ENCODE results near the gene TNS1. TPM values are rescaled to one million over a fixed set of nuclear protein-coding genes. Genes with fewer than 3 reads are reported as not detected.

Gene TNS1
- total RNA-seq, 2 donors from 2014 or later: 0.29 to 2.1 TPM

DNA sequence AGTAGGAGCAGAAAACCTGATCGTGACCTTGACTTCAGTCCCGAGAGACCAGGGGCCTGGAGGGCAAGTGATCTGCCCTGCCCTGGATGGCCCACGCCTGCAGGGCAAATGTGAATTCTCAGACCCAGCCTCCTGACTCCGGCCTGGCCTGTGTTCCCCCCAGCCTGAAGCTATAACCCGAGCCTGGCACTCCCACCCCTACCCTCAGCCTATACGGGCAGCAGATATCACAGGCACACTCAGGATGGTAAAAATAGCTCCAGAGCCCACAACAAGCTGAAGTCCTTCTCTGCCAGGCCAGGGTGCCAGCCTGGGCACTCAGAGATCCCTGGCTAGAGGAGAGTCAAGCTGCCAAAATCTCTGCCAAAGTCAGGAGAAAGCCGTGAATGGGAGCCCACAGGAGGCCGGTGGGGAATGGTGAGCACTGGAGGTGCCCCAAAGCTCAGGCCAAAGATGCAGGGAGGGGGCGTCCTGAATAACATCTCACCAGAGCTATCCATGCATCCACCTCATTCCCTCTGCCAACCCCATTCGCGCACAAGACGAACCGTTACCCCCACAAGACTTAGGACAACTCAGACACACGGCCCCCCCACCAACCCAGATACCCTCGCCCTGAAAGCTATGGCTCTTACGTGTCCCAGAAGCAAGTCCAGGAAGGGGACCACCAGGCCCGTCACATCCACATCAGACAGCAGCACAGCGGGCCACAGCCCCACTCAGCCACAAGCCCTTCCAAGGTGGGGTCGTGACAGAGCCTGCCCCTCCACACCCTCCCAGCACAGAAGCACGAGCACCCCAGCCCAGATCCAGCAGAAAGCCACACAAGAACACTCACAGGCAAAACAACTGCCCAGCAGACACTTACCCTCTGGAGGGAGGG is 144.9 kb downstream of the TNS1 start:
- H3K27ac Mint-ChIP-seq: no peak overlapping the region

DNA sequence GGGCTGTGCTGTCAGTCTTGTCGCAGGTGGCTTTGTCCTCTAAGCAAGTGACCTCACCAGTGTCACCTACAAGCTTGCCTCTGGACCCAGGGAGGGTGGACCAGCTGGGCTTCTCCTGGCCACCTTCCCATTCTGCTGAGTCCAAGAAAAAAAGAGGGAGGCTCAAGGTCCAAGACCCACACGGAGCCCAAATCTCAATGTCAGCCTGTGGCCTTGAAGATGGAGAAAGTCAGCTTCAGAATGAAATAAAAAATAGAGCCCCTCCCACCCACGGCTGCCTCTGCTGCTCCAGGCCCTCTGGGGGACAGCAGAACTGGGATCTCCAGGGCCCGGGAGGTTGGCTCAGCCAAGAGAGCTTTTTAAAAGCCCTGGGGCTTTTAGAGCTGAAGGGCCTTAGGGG is 145.9 kb downstream of the TNS1 start:
- Mint-ChIP-seq H3K27ac (no peak overlapping the region), H3K9me3 (no peaks in the 10 kb centered on the region), H3K4me1 (ENCODE audit: low read depth in 2 of 2) (no peaks in the 10 kb centered on the region), H3K4me3 (no peak overlapping the region), H3K27me3 (peaks cover 0 to 12% of the 10 kb centered on the region in 2 donors), H3K36me3 (no peaks in the 10 kb centered on the region)
- DNase-seq (ENCODE audit: low spot score) (no peak), ATAC-seq (no peak)

More for the DNA sequence above, 144.9 kb downstream of the TNS1 start:
- peaks cover 0 to 13% of the 10 kb centered on the region in 2 donors for H3K27me3 Mint-ChIP-seq
- no peak for DNase-seq (ENCODE audit: low spot score)
- no peak overlapping the region for H3K4me3 Mint-ChIP-seq
- ATAC-seq: no peak
- H3K9me3 Mint-ChIP-seq: no peaks in the 10 kb centered on the region
- H3K36me3 Mint-ChIP-seq: no peaks in the 10 kb centered on the region
- no peaks in the 10 kb centered on the region for H3K4me1 Mint-ChIP-seq (ENCODE audit: low read depth in 2 of 2)

DNA sequence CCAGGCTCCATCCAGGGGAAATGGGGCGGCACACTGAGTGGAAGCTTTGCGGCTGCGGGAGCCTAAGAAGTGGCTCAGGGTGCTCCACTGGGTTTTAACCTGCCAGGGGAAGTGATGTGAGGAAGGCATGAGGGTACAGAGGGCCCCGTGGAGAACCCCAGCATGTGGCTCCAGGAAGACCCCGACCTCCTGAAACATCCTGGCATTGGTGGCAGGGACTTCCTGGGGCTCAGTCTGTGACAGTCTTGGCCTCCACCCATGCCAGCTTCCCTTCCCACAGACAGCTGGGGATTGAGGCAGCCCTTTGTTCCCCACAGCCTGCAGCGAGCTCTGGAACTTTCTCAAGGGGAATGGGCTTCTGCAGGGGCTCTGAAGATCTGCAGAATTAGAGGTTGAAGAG is 146.6 kb downstream of the TNS1 start:
- H3K9me3 Mint-ChIP-seq: no peaks in the 10 kb centered on the region
- H3K4me3 Mint-ChIP-seq: no peak overlapping the region
- no peaks in the 10 kb centered on the region for H3K36me3 Mint-ChIP-seq
- peaks cover 0 to 12% of the 10 kb centered on the region in 2 donors for H3K27me3 Mint-ChIP-seq
- no peak for DNase-seq (ENCODE audit: low spot score)
- no peak for ATAC-seq
- H3K27ac Mint-ChIP-seq: no peak overlapping the region
- H3K4me1 Mint-ChIP-seq (ENCODE audit: low read depth in 2 of 2): no peaks in the 10 kb centered on the region

DNA sequence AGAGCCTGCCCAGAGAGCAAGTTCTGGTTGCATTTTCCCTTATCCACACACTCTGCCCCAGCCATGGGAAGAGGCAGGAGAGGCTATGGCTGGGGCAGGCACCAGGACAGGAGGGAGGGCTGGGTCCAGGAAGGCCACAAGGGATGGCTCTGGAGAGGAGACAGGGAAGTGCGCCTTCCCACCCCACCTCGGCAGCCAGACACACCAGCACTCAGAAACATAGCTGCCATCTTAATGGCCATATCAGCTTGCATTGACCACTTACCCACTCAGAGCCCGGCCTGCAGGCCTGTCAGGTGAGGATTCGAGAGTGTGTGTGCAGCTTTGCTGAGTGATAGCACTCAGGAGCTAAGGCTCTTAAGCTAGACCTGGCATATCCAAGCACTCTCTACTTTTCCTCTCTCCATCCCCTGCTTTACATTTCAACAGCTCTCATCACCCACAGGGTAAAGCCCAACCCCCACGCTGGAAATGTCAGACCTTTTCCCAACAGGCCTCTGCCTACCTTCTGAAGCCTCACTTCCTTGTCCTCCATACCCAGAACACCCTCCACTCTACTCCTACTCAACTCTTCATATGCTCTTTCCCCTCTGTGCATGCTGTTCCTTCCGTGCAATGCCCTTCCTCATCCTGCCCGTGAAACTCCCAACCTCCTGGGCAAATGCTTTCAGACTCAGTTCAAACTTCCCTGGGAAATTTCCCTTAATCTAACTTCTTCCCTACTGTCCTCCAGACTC is 147.9 kb downstream of the TNS1 start:
- Mint-ChIP-seq H3K27ac (no peak overlapping the region), H3K9me3 (no peaks in the 10 kb centered on the region), H3K4me1 (ENCODE audit: low read depth in 2 of 2) (no peaks in the 10 kb centered on the region), H3K27me3 (peaks cover 3 to 21% of the 10 kb centered on the region in 2 donors), H3K4me3 (no peak overlapping the region), H3K36me3 (no peaks in the 10 kb centered on the region)
- ATAC-seq: no peak
- no peak for DNase-seq (ENCODE audit: low spot score)

DNA sequence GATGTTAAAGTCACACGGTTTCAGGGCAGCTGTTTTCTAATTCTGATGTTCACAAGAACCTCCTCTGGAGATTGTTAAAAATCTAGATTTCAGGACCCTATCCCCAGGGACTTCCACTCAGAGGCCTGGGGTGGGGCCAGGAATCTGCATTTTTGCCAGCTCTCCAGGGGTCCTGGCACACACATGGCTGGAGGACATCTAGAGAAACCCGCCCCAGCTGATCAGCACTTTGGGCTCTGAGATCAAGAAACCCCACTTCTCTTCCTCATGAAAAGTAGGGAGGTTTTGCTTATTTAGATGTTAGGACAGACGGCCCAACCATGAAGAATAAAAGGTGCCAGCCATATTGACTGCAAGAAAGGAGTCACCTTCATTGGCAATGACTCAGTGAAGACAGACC is 148.8 kb downstream of the TNS1 start:
- ATAC-seq (no peak), DNase-seq (ENCODE audit: low spot score) (no peak)
- no peaks in the 10 kb centered on the region for H3K9me3 Mint-ChIP-seq
- H3K36me3 Mint-ChIP-seq: no peaks in the 10 kb centered on the region
- H3K4me3 Mint-ChIP-seq: no peak overlapping the region
- H3K27ac Mint-ChIP-seq: no peak overlapping the region
- H3K27me3 Mint-ChIP-seq: peaks cover 3 to 21% of the 10 kb centered on the region in 2 donors
- no peaks in the 10 kb centered on the region for H3K4me1 Mint-ChIP-seq (ENCODE audit: low read depth in 2 of 2)

DNA sequence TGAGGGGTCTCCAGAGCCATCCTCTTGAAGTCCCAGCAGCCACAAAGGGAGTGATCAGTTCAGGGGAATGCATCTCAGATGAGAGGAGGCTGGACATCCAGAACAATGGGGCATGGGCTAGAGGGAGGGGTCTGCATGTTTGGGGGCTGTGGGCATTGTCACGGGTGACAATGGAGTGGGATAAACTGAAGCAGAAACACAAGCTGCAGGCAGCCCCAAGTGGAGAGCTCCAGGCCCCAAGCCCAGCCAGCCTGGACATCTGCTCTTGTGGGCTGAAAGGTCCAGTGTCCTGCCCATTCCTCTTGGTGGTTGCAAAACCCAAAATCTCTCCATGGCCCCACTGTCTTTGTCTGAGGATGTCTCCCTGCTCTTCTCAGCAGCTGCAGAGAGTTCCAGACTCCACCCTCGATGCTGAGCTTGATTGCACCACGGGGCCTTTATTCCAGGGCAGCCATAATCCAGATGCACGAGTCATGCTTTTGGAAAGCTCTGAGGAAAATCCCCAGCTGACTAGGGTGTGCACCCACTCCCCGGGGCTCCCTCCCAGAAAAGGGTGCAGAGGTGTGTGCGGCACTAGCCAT is 149.4 kb downstream of the TNS1 start:
- no peak for DNase-seq (ENCODE audit: low spot score)
- ATAC-seq: no peak
- Mint-ChIP-seq H3K27ac (no peak overlapping the region), H3K4me1 (ENCODE audit: low read depth in 2 of 2) (no peaks in the 10 kb centered on the region), H3K27me3 (peaks cover 3 to 21% of the 10 kb centered on the region in 2 donors), H3K4me3 (no peak overlapping the region), H3K9me3 (no peaks in the 10 kb centered on the region), H3K36me3 (no peaks in the 10 kb centered on the region)

DNA sequence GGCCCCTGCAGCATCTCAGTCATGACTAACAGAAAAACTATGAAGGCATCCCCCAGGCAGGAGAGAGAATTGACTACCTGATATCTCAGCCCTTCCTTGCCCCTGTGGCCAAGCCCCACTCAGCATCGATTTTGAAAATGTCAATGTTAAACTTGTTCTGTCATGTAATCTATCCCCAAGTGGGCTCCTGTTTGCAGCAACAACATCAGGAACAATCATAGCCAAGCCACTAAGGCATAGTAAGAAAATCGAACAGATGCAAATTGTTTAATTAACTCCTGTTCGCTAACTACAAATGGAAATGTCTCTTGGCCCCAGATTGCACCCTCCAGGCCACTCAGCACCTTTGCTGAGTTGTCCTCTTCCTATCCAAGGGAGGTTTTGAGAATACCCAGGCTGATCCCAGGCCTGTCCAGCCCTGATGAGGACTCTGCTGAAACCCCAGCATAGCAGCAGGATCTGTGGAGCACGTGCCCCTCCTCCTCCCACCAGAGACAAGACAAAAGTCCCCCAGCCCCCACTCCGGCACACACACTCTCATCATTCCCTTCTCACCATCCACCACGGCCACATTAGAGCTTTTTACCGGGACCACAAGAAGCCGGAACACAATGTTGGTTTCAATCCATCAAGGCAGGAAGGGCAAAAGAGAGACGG is 150.1 kb downstream of the TNS1 start:
- H3K4me3 Mint-ChIP-seq: no peak overlapping the region
- H3K27me3 Mint-ChIP-seq: peaks cover 3 to 21% of the 10 kb centered on the region in 2 donors
- H3K27ac Mint-ChIP-seq: no peak overlapping the region
- H3K4me1 Mint-ChIP-seq (ENCODE audit: low read depth in 2 of 2): no peaks in the 10 kb centered on the region
- no peaks in the 10 kb centered on the region for H3K9me3 Mint-ChIP-seq
- DNase-seq (ENCODE audit: low spot score): no peak
- no peaks in the 10 kb centered on the region for H3K36me3 Mint-ChIP-seq
- no peak for ATAC-seq

DNA sequence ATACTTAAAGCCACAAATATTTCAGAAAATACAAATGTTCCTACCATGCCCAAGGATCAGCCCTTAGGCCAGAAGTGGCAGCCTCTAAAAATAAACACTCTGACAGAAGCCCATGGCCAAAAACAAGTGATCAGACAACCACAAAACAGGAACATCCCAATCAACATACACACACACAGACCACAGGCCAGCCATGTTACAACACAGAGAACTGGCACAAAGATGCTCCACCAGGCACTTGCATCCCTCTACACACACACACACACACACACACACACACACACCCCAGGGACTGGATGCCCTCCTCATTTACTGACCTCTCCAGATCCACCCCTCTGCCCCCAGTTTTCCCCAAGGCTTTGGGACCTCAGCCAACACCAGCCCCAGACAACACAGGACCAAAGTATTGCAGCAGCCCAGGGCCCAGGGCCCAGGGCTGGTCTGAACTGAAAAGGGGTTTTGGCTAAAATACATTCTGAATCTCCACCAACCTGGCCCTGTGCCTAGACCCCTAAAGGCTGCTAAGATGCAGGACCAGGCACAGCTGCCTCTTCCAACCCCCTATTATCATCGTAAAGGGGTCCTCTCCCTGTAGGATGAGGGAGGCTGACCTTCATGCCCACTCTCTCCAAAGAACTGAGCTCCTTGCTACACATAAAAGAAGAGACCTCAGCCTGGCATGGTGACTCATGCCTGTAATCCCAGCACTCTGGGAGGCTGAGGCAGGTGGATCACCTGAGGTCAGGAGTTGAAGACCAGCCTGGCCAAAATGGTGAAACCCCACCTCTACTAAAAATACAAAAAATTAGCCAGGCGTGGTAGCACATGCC is 151.4 kb downstream of the TNS1 start:
- Mint-ChIP-seq H3K36me3 (no peaks in the 10 kb centered on the region), H3K9me3 (no peaks in the 10 kb centered on the region), H3K27ac (no peak overlapping the region), H3K27me3 (peaks cover 3 to 21% of the 10 kb centered on the region in 2 donors), H3K4me1 (ENCODE audit: low read depth in 2 of 2) (no peaks in the 10 kb centered on the region), H3K4me3 (no peak overlapping the region)
- DNase-seq (ENCODE audit: low spot score): no peak
- ATAC-seq: no peak

DNA sequence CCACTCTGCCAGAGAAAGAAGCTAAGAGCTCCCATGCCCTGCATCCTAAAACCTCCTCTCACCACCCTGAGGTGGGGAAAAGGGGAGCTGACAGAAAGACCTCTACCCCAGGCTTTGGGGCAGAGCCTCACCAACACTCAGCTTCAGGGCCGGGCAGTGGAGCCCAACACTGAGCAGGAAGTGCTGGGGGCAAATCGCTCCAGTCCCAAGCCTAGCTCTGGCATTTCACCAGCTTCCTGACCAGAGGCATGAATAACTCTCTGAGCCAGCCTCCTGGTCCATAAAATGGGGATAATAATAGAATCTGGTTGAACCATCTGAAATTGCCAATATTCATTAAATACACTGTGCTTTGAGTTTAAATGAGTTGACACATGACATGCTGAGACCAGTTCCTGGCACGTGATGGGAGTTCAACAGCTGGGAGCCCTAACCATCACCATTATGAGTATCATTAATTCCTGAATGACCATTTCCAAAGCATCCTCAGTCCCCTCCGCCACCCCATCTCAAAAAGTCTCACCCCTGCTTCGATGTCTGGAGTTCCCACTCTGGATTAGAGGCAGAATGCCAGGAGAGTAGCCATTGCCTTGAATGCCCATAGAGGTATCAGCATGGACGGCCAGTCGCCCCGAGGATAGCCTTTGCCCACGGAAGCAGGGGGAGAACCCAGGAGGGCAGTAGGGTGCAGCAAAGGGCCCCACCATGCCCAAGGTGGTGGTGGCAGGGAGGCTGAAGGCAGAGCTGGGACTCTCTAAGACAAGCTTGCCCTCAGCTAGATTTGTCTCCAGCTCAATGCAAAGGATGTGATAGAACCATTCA is 153.4 kb downstream of the TNS1 start:
- DNase-seq (ENCODE audit: low spot score) (no peak), ATAC-seq (no peak)
- Mint-ChIP-seq H3K9me3 (no peaks in the 10 kb centered on the region), H3K36me3 (no peaks in the 10 kb centered on the region), H3K4me3 (no peak overlapping the region), H3K4me1 (ENCODE audit: low read depth in 2 of 2) (no peaks in the 10 kb centered on the region), H3K27ac (no peak overlapping the region), H3K27me3 (peaks cover 3 to 14% of the 10 kb centered on the region in 2 donors)

DNA sequence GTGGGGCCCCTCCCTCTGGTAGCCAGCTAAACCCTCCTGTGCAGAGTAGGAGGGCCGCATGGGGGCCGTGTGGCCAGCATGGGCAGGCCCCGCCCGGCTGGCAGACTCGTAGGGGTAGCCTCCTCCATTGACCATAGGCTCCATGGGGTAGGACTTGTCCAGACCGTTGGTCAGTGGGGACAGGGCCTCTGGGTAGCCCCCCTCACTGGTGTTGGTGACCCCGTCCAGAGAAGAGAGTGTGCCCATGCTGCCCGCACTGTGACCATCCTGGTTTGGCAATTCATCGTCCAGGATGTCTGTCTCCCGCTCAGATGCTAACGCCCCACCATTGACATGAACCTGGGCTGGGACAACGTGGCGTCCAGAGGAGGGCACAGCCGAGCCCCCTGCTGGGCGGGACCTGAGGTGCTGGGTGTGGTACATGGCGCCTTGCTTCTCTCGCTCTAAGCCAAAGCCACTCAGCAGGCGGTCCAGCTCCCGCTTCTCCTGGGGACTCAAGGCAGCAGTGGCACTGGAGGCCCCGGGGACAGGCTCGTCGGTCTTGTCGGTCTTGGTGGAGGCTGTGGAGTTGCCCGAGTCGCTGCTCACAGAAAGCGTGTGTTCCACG is 154.3 kb downstream of the TNS1 start:
- ATAC-seq (no peak), DNase-seq (ENCODE audit: low spot score) (no peak)
- H3K27ac Mint-ChIP-seq: no peak overlapping the region
- no peak overlapping the region for H3K4me3 Mint-ChIP-seq
- no peaks in the 10 kb centered on the region for H3K4me1 Mint-ChIP-seq (ENCODE audit: low read depth in 2 of 2)
- H3K36me3 Mint-ChIP-seq: no peaks in the 10 kb centered on the region
- H3K9me3 Mint-ChIP-seq: no peaks in the 10 kb centered on the region
- H3K27me3 Mint-ChIP-seq: peaks cover 3 to 14% of the 10 kb centered on the region in 2 donors

DNA sequence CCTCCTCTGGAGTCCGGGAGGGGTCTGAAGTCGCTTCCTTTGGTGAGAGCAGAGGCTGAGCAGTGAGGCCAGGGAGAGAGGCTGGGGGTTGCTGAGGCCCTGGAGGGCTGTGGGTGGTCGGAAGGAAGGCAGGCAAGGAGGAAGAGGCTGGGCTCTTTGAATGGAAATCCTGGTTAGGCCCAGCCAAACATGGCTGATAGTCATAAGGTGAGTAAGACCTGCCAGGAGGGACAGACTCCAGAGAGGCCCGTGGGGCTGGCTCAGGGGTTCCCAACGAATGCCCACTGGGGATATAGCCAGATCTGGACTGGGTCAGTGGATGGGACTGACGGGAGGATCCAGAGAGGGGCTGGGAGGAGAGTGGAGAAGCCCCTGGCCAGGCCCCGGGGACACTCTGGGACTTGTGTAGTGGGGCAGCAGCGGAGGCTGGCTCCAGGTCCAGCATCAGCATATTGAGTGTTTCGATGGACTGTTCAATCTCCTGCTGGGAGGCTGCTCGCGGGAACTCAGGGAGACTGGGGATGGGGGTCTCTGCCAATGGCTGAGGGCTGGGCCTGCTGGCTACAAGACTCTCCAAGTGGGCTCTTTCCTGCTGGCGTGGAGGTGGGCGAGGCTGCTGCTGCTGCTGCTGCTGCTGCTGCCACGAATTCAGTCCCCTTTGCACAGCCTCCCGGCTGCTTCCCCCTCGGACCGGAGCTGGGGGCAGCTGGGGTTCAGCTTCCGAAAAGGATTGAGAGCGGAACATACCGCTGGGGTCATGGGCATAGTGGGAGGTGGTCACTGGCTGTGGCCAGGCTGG is 155.0 kb downstream of the TNS1 start:
- no peaks in the 10 kb centered on the region for H3K4me1 Mint-ChIP-seq (ENCODE audit: low read depth in 2 of 2)
- H3K9me3 Mint-ChIP-seq: no peaks in the 10 kb centered on the region
- H3K27ac Mint-ChIP-seq: no peak overlapping the region
- no peak for ATAC-seq
- no peak for DNase-seq (ENCODE audit: low spot score)
- no peaks in the 10 kb centered on the region for H3K36me3 Mint-ChIP-seq
- H3K4me3 Mint-ChIP-seq: no peak overlapping the region
- peaks cover 3 to 14% of the 10 kb centered on the region in 2 donors for H3K27me3 Mint-ChIP-seq
